Colonic mucosa (tissue), 4 donors: ENCODE results near the gene KCNK18. TPM values are rescaled to one million over a fixed set of nuclear protein-coding genes. Genes with fewer than 3 reads are reported as not detected.

Source experiments
- DNase-seq: peaks from one replicate; pipeline ENCODE4 v3.0.0-alpha.2; 2020
- H3K27ac ChIP-seq: fragments of 200-600 bp; one replicate; pipeline ENCODE4 v1.8.0; 2021
- H3K27me3 ChIP-seq: fragments of 200-600 bp; one replicate; pipeline ENCODE4 v1.8.0; 2021
- H3K36me3 ChIP-seq: fragments of 200-600 bp; one replicate; pipeline ENCODE4 v1.8.0; 2021
- H3K4me1 ChIP-seq: fragments of 200-600 bp; one replicate; pipeline ENCODE4 v1.8.0; 2021; ENCODE audit warnings: mild to moderate bottlenecking
- H3K4me3 ChIP-seq: fragments of 200-600 bp; one replicate; pipeline ENCODE4 v1.8.0; 2021
- H3K9ac ChIP-seq, 2 donors: one replicate each; pipeline ENCODE4 v1.7.0; 2013; ENCODE audit warnings: control low read depth in 2 of 2, low read depth in 2 of 2, low read length in 2 of 2
- H3K9me3 ChIP-seq: fragments of 200-600 bp; one replicate; pipeline ENCODE4 v1.8.0; 2021
- CTCF ChIP-seq: fragments of 200-600 bp; IDR thresholded peaks from one replicate; pipeline ENCODE4 v1.8.0; 2022; ENCODE audit warnings: antibody characterized with exemption, mild to moderate bottlenecking
- intact Hi-C: fragments of 100-400 bp; cut with DNase I; formaldehyde crosslinking; loops from one replicate; pipeline ENCODE4 v1.14.1; 2022
- total RNA-seq, 2 donors: library from RNA; stranded (reverse); fragmentation: NEBNext Ultra II Directional in 1 of 2; extraction: Animal tissue kit (Norgen Biotek cat#: 25700) in 1 of 2; gene quantifications; one replicate each; pipeline ENCODE4 v1.2.1, GENCODE V29; 2021
- donor health status: healthy.
- donor health status: DM: no; HTN: no; CAD: no.
- donor health status: DM: no; HTN: no; CAD: no.

KCNK18 gene
- total RNA-seq, 2 donors from 2014 or later = not detected

- H3K27me3 ChIP-seq = no peaks in the 10 kb centered on the region
- no peak overlapping the region for H3K9ac ChIP-seq
- no peaks in the 10 kb centered on the region for H3K36me3 ChIP-seq
- no peak overlapping the region for H3K27ac ChIP-seq
- intact Hi-C loops = no loop called here
- DNase-seq = no peak
- no peaks in the 10 kb centered on the region for H3K4me1 ChIP-seq
- TF ChIP-seq CTCF = no peak
- H3K4me3 ChIP-seq = no peak overlapping the region
- H3K9me3 ChIP-seq = no peaks in the 10 kb centered on the region
Measured at GRCh38 chr10:117186832-117187615, 10.3 kb upstream of the KCNK18 start.

- H3K9me3 ChIP-seq = no peaks in the 10 kb centered on the region
- H3K4me1 ChIP-seq = no peaks in the 10 kb centered on the region
- intact Hi-C loops = no loop called here
- DNase-seq = no peak
- no peak overlapping the region for H3K4me3 ChIP-seq
- TF ChIP-seq CTCF = no peak
- H3K36me3 ChIP-seq = no peaks in the 10 kb centered on the region
- H3K27me3 ChIP-seq = no peaks in the 10 kb centered on the region
- no peak overlapping the region for H3K27ac ChIP-seq
- no peak overlapping the region for H3K9ac ChIP-seq
Measured at GRCh38 chr10:117188371-117188770, 8.9 kb upstream of the KCNK18 start.

GRCh38 chr10:117189557-117189956, 7.7 kb upstream of the KCNK18 start:
- Histone ChIP-seq H3K36me3 (no peaks in the 10 kb centered on the region), H3K4me1 (no peaks in the 10 kb centered on the region), H3K27me3 (no peaks in the 10 kb centered on the region), H3K9ac (no peak overlapping the region), H3K27ac (no peak overlapping the region), H3K4me3 (no peak overlapping the region), H3K9me3 (no peaks in the 10 kb centered on the region)
- DNase-seq = no peak
- intact Hi-C loops = no loop called here
- TF ChIP-seq CTCF = no peak

GRCh38 chr10:117198088-117198487, 799 bp downstream of the KCNK18 start:
- intact Hi-C loops = no loop called here
- H3K36me3 ChIP-seq = no peaks in the 10 kb centered on the region
- no peak for DNase-seq
- no peak overlapping the region for H3K27ac ChIP-seq
- no peak overlapping the region for H3K9ac ChIP-seq
- H3K4me1 ChIP-seq = no peaks in the 10 kb centered on the region
- H3K4me3 ChIP-seq = no peak overlapping the region
- H3K9me3 ChIP-seq = no peaks in the 10 kb centered on the region
- no peaks in the 10 kb centered on the region for H3K27me3 ChIP-seq
- TF ChIP-seq CTCF = no peak

- Histone ChIP-seq H3K9me3 (no peaks in the 10 kb centered on the region), H3K9ac (no peak overlapping the region), H3K4me1 (no peaks in the 10 kb centered on the region), H3K27me3 (no peaks in the 10 kb centered on the region), H3K4me3 (no peak overlapping the region), H3K27ac (no peak overlapping the region), H3K36me3 (no peaks in the 10 kb centered on the region)
- DNase-seq = no peak
- intact Hi-C loops = no loop called here
- no peak for TF ChIP-seq CTCF
Measured at GRCh38 chr10:117201826-117202225, 4.5 kb downstream of the KCNK18 start.
